B cell (primary cell): Measurements from ENCODE around the gene PRR33. TPM values are rescaled to one million over a fixed set of nuclear protein-coding genes. Genes with fewer than 3 reads are reported as not detected.

ENCODE experiments used
- ATAC-seq: fragments of 200-7000 bp; cut with Tn5 transposase; one replicate; pipeline ENCODE4 v1.10.0; 2021; ENCODE audit warnings: low read depth, mild to moderate bottlenecking, moderate number of reproducible peaks, moderate library complexity
- CTCF ChIA-PET: fragments of 350-600 bp; sonication (Branson Sonifier 250); formaldehyde crosslinking; loops from one replicate; lab custom pipeline; 2021; ENCODE audit warnings: antibody characterized with exemption, inconsistent platforms; lab: Charles Lee
- POLR2A ChIA-PET: fragments of 350-600 bp; sonication (Branson Sonifier 250); formaldehyde crosslinking; loops from one replicate; lab custom pipeline; 2021; ENCODE audit warnings: antibody characterized with exemption; lab: Charles Lee
- DNase-seq: peaks from one replicate; pipeline ENCODE4 v3.0.0; 2013
- H2AFZ ChIP-seq: 2 replicates; pipeline ENCODE4 v1.6.1; 2012; ENCODE audit warnings: mild to moderate bottlenecking, low read depth, low read length; ENCODE audit not compliant: insufficient read depth, poor library complexity, severe bottlenecking
- H3K27ac ChIP-seq, 2 donors: 1 replicate in 1 of 2; 2 replicates in 1 of 2; pipeline ENCODE4 v1.5.1; 2012 to 2013; ENCODE audit warnings: low read length in 2 of 2, mild to moderate bottlenecking in 2 of 2, moderate library complexity in 1 of 2
- H3K27me3 ChIP-seq, 4 experiments: fragments of 200-600 bp in 1 of 4; sonication (generic) in 1 of 4; replicated peaks in 1 of 4; 1 replicate in 2 of 4; 2 replicates in 2 of 4; pipeline versions ENCODE4 v1.6.1 to v1.7.0; 2013 to 2016; ENCODE audit warnings: low read length in 3 of 4, mild to moderate bottlenecking in 2 of 4, mixed read lengths in 1 of 4, moderate library complexity in 1 of 4; ENCODE audit not compliant: insufficient read depth in 4 of 4, control insufficient read depth in 3 of 4; ENCODE audit errors: control extremely low read depth in 1 of 4
- H3K36me3 ChIP-seq, 2 experiments: replicated peaks in 1 of 2; 1 replicate in 1 of 2; 2 replicates in 1 of 2; pipeline versions ENCODE4 v1.6.1 to v1.7.1; 2013; ENCODE audit warnings: low read length in 1 of 2; ENCODE audit not compliant: insufficient read depth in 2 of 2, control insufficient read depth in 1 of 2; ENCODE audit errors: control extremely low read depth in 1 of 2, extremely low read depth in 1 of 2
- H3K4me1 ChIP-seq, 2 donors: fragments of 200-600 bp in 1 of 2; sonication (generic) in 1 of 2; 1 replicate in 1 of 2; 2 replicates in 1 of 2; pipeline versions ENCODE4 v1.5.1 to v1.6.1; 2013 to 2017; ENCODE audit warnings: low read length in 2 of 2; ENCODE audit not compliant: control insufficient read depth in 2 of 2, insufficient read depth in 2 of 2
- H3K4me2 ChIP-seq: replicated peaks from 2 replicates; pipeline ENCODE3; 2012; ENCODE audit warnings: mild to moderate bottlenecking, low read depth, low read length; ENCODE audit not compliant: poor library complexity, severe bottlenecking
- H3K4me3 ChIP-seq, 5 experiments: fragments of 200-600 bp in 1 of 5; sonication (generic) in 1 of 5; 1 replicate in 3 of 5; 2 replicates in 2 of 5; pipeline versions ENCODE4 v1.5.1 to v1.7.0; 2011 to 2016; ENCODE audit warnings: low read length in 4 of 5, mild to moderate bottlenecking in 4 of 5, low read depth in 2 of 5, control low read depth in 1 of 5, moderate library complexity in 1 of 5; ENCODE audit not compliant: insufficient read depth in 1 of 5; ENCODE audit errors: control extremely low read depth in 1 of 5, extremely low read depth in 1 of 5
- H3K79me2 ChIP-seq: fragments of 200-600 bp; sonication (generic); one replicate; pipeline ENCODE4 v1.6.0; 2016; ENCODE audit warnings: low read length; ENCODE audit not compliant: control insufficient read depth, insufficient read depth
- H3K9ac ChIP-seq: fragments of 200-600 bp; sonication (generic); 2 replicates; pipeline ENCODE4 v1.6.1; 2017; ENCODE audit warnings: mild to moderate bottlenecking, low read length, moderate library complexity
- H3K9me3 ChIP-seq, 3 donors: one replicate each; pipeline versions ENCODE4 v1.6.1 to v1.7.1; 2013; ENCODE audit warnings: low read length in 2 of 3; ENCODE audit not compliant: control insufficient read depth in 2 of 3, insufficient read depth in 1 of 3; ENCODE audit errors: control extremely low read depth in 1 of 3
- H4K20me1 ChIP-seq: 2 replicates; pipeline ENCODE4 v1.6.0; 2012; ENCODE audit warnings: mild to moderate bottlenecking, low read length; ENCODE audit not compliant: insufficient read depth, control insufficient read depth, poor library complexity, severe bottlenecking
- H3K27ac Mint-ChIP-seq: one replicate; pipeline ENCODE4 v1.8.0; 2021; ENCODE audit warnings: mixed read lengths
- H3K27me3 Mint-ChIP-seq: one replicate; pipeline ENCODE4 v1.8.0; 2021; ENCODE audit warnings: mixed read lengths
- H3K4me1 Mint-ChIP-seq: one replicate; pipeline ENCODE4 v1.8.0; 2021; ENCODE audit warnings: mixed read lengths
- H3K4me3 Mint-ChIP-seq: one replicate; pipeline ENCODE4 v1.8.0; 2021; ENCODE audit warnings: mixed read lengths
- H3K9me3 Mint-ChIP-seq: one replicate; pipeline ENCODE4 v1.8.0; 2022; ENCODE audit warnings: mixed read lengths; ENCODE audit not compliant: insufficient read depth
- CTCF ChIP-seq: fragments of 200-600 bp; IDR thresholded peaks from one replicate; pipeline ENCODE4 v1.8.0; 2022; ENCODE audit warnings: antibody characterized with exemption, mild to moderate bottlenecking
- EZH2 ChIP-seq: IDR thresholded peaks from 2 replicates; pipeline ENCODE4 v1.6.1; 2012; ENCODE audit warnings: borderline replicate concordance, low read depth, mild to moderate bottlenecking, moderate library complexity, low read length; ENCODE audit not compliant: insufficient read depth, poor library complexity, severe bottlenecking
- WGBS: methylation state at CpG from one replicate; pipeline ENCODE4 v1.1.5; 2013; ENCODE audit warnings: missing lambda C conversion rate; ENCODE audit not compliant: insufficient coverage; 5-methylcytosine and 5-hydroxymethylcytosine counted together
- intact Hi-C: fragments of 100-400 bp; cut with micrococcal nuclease; formaldehyde crosslinking; loops from one replicate; pipeline ENCODE4 v1.10.0; 2022
- polyA plus RNA-seq: library from polyadenylated mRNA; depleted of rRNA; stranded (reverse); fragments of >200 nt; gene quantifications from 2 replicates; pipeline ENCODE4 v1.2.3, GENCODE V29; 2012
- total RNA-seq, 2 donors: library from RNA; stranded (reverse); fragments of 120-200 nt in 1 of 2; gene quantifications; 1 replicate in 1 of 2; 2 replicates in 1 of 2; pipeline versions ENCODE4 v1.2.3 to v1.2.4, GENCODE V29; 2013 to 2022

Gene PRR33
- total and polyA plus RNA-seq, 2 donors (not counting 1 experiment from before 2014, with no cell fraction given) = not detected

- Histone ChIP-seq H3K4me2 (peak overlapping the region; percentile 80), H2AFZ (no peak overlapping the region), H3K27me3 (no peaks in the 10 kb centered on the region), H4K20me1 (no peaks in the 10 kb centered on the region), H3K9ac (peak overlapping the region; percentile 53), H3K9me3 (no peaks in the 10 kb centered on the region), H3K27ac (peak overlapping the region in 1 of 2 donors; percentile 37), H3K36me3 (peaks cover 0 to 4% of the 10 kb centered on the region in 2 experiments), H3K4me1 (peaks cover 60 to 83% of the 10 kb centered on the region in 2 donors), H3K4me3 (peak overlapping the region in 2 of 5 experiments; percentile 5 to 40), H3K79me2 (peaks cover 36% of the 10 kb centered on the region)
- no peaks in the 10 kb centered on the region for H3K27me3 Mint-ChIP-seq
- H3K4me1 Mint-ChIP-seq = peaks cover 74% of the 10 kb centered on the region
- 74% methylated on average over 8 of the region's 8 CpGs for WGBS
- intact Hi-C loops = loop anchor here (10.0 kb wide), 1 partner anchor 79 kb away; the partner anchor contains the start of gene CTSD
- DNase-seq (no peak), ATAC-seq (no peak)
- peak overlapping the region; percentile 86 for H3K4me3 Mint-ChIP-seq
- ChIA-PET CTCF (no interaction called here), POLR2A (no interaction called here)
- no peaks in the 10 kb centered on the region for H3K9me3 Mint-ChIP-seq
- H3K27ac Mint-ChIP-seq = peak overlapping the region; percentile 89
- TF ChIP-seq CTCF = no peak
- TF ChIP-seq EZH2 = no peak
Observed at GRCh38 chr11:1843796-1844195, 47.9 kb downstream of the PRR33 start.

GRCh38 chr11:1843098-1843473 is 48.6 kb downstream of the PRR33 start:
- DNase-seq (no peak), ATAC-seq (no peak)
- ChIA-PET CTCF (interaction anchor here (0.6 to 1.0 kb wide), 2 partner anchors 36 to 149 kb away, joined by 3 read pairs; no protein-coding TSS in a partner anchor), POLR2A (interaction anchor here (1.0 to 2.9 kb wide), 2 partner anchors 7 to 11 kb away, joined by 3 to 28 read pairs; no protein-coding TSS in a partner anchor)
- H3K79me2 ChIP-seq = peaks cover 36% of the 10 kb centered on the region
- WGBS = 100% methylated on average over 6 of the region's 11 CpGs
- no peaks in the 10 kb centered on the region for H3K9me3 ChIP-seq
- peak overlapping the region; percentile 20 for H3K4me3 Mint-ChIP-seq
- no peak overlapping the region for H3K4me2 ChIP-seq
- H3K27me3 Mint-ChIP-seq = no peaks in the 10 kb centered on the region
- H3K4me1 Mint-ChIP-seq = peaks cover 67% of the 10 kb centered on the region
- no peak for TF ChIP-seq CTCF
- no peak for TF ChIP-seq EZH2
- no peaks in the 10 kb centered on the region for H3K9me3 Mint-ChIP-seq
- no peak overlapping the region for H3K4me3 ChIP-seq
- H3K9ac ChIP-seq = no peak overlapping the region
- H3K36me3 ChIP-seq = peaks cover 0 to 4% of the 10 kb centered on the region in 2 experiments
- no peak overlapping the region for H3K27ac ChIP-seq
- H3K27ac Mint-ChIP-seq = peak overlapping the region; percentile 65
- no peaks in the 10 kb centered on the region for H4K20me1 ChIP-seq
- H2AFZ ChIP-seq = no peak overlapping the region
- H3K4me1 ChIP-seq = peaks cover 60 to 83% of the 10 kb centered on the region in 2 donors
- no peaks in the 10 kb centered on the region for H3K27me3 ChIP-seq
- intact Hi-C loops = loop anchor here (10.0 kb wide), 1 partner anchor 78 kb away; the partner anchor contains the start of gene CTSD
